Sigmoid colon (tissue), 4 donors: ENCODE measurements around the gene UGCG.

ENCODE experiments used
- POLR2A ChIP-seq, 2 donors: fragments of 450-650 bp; IDR thresholded peaks; one replicate each; pipeline ENCODE4 v1.6.1; 2016; ENCODE audit warnings: antibody characterized with exemption in 2 of 2, mild to moderate bottlenecking in 2 of 2, moderate library complexity in 2 of 2
- POLR2AphosphoS5 ChIP-seq, 4 donors: sonication (generic); formaldehyde crosslinking; IDR thresholded peaks; one replicate each; pipeline ENCODE4 v1.6.1; 2017; ENCODE audit warnings: antibody characterized with exemption in 4 of 4
- TF ChIP-seq, protein P1 (sequence below), 4 experiments: fragments of 450-650 bp in 3 of 4; fragments of 200-600 bp in 1 of 4; IDR thresholded peaks; one replicate each; pipeline ENCODE4 v1.5.1; 2016 to 2019; ENCODE audit warnings: antibody characterized with exemption in 4 of 4, mild to moderate bottlenecking in 3 of 4, moderate library complexity in 2 of 4

DNA sequence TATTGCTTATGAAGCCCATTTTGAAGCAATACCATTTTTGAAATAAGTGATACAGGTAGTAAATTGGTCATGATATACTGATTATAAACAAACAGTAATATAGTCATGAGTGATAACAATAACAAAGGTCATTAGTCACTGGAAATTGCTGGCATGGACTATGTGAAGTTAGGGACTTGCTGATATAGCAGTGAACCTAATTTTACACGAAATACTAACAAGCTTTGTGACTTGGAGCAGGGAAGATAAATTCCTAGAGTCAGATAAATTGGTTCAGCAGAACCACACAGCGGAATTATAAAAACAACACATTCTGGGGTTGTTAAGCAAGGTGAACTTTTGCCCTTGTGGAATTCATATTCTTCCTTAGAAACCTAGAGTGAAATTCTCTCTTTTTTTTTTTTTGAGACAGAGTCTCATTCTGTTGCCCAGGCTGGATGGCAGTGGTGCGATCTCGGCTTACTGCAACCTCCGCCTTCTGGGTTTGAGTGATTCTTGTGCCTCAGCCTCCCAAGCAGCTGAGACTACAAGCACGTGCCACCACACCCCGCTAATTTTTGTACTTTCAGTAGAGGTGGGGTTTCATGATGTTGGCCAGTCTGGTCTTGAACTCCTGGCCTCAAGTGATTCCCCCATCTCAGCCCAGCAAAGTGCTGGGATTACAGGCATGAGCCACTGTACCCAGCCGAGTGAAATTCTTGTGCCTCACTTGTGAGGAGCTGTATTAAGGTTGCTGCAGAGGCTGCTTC lies 6.0 kb downstream of the UGCG start:
- TF ChIP-seq, protein P1, sequence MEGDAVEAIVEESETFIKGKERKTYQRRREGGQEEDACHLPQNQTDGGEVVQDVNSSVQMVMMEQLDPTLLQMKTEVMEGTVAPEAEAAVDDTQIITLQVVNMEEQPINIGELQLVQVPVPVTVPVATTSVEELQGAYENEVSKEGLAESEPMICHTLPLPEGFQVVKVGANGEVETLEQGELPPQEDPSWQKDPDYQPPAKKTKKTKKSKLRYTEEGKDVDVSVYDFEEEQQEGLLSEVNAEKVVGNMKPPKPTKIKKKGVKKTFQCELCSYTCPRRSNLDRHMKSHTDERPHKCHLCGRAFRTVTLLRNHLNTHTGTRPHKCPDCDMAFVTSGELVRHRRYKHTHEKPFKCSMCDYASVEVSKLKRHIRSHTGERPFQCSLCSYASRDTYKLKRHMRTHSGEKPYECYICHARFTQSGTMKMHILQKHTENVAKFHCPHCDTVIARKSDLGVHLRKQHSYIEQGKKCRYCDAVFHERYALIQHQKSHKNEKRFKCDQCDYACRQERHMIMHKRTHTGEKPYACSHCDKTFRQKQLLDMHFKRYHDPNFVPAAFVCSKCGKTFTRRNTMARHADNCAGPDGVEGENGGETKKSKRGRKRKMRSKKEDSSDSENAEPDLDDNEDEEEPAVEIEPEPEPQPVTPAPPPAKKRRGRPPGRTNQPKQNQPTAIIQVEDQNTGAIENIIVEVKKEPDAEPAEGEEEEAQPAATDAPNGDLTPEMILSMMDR (IDR thresholded peaks at IDR 0.05) = no peak
- TF ChIP-seq POLR2A (IDR thresholded peaks at IDR 0.05) (no peak), POLR2AphosphoS5 (IDR thresholded peaks at IDR 0.05) (no peak)
